ENCODE data around the gene CBFA2T3.

Gene CBFA2T3

GRCh38 chr16:88972349-88972748, 4.7 kb downstream of the CBFA2T3 start:
- Histone ChIP-seq H3K36me3 (ENCODE audit: insufficient read depth, low read length) (no peaks in the 10 kb centered on the region), H3K27ac (ENCODE audit: low read depth, low read length) (no peak overlapping the region), H3K4me3 (ENCODE audit: low read depth, low read length) (no peak overlapping the region), H3K79me2 (ENCODE audit: control insufficient read depth, insufficient read depth, low read length, unreplicated experiment) (no peaks in the 10 kb centered on the region), H3K27me3 (ENCODE audit: insufficient read depth, low read length) (peaks cover 67% of the 10 kb centered on the region), H3K4me1 (ENCODE audit: control insufficient read depth, insufficient read depth, low read length, unreplicated experiment) (no peaks in the 10 kb centered on the region), H2AFZ (ENCODE audit: low read length, unreplicated experiment) (no peak overlapping the region)

GRCh38 chr16:88971371-88972097, 5.5 kb downstream of the CBFA2T3 start:
- Histone ChIP-seq H3K79me2 (ENCODE audit: control insufficient read depth, insufficient read depth, low read length, unreplicated experiment) (no peaks in the 10 kb centered on the region), H3K4me3 (ENCODE audit: low read depth, low read length) (no peak overlapping the region), H3K36me3 (ENCODE audit: insufficient read depth, low read length) (no peaks in the 10 kb centered on the region), H3K4me1 (ENCODE audit: control insufficient read depth, insufficient read depth, low read length, unreplicated experiment) (no peaks in the 10 kb centered on the region), H3K27ac (ENCODE audit: low read depth, low read length) (no peak overlapping the region), H2AFZ (ENCODE audit: low read length, unreplicated experiment) (no peak overlapping the region), H3K27me3 (ENCODE audit: insufficient read depth, low read length) (peaks cover 68% of the 10 kb centered on the region)

GRCh38 chr16:88970539-88971065, 6.4 kb downstream of the CBFA2T3 start:
- no peaks in the 10 kb centered on the region for H3K36me3 ChIP-seq (ENCODE audit: insufficient read depth, low read length)
- no peaks in the 10 kb centered on the region for H3K4me1 ChIP-seq (ENCODE audit: control insufficient read depth, insufficient read depth, low read length, unreplicated experiment)
- no peaks in the 10 kb centered on the region for H3K79me2 ChIP-seq (ENCODE audit: control insufficient read depth, insufficient read depth, low read length, unreplicated experiment)
- no peak overlapping the region for H3K4me3 ChIP-seq (ENCODE audit: low read depth, low read length)
- H3K27me3 ChIP-seq (ENCODE audit: insufficient read depth, low read length), result peaks cover 70% of the 10 kb centered on the region
- H2AFZ ChIP-seq (ENCODE audit: low read length, unreplicated experiment), result no peak overlapping the region
- no peak overlapping the region for H3K27ac ChIP-seq (ENCODE audit: low read depth, low read length)

GRCh38 chr16:88970050-88970449, 7.0 kb downstream of the CBFA2T3 start:
- H3K4me3 ChIP-seq (ENCODE audit: low read depth, low read length), result no peak overlapping the region
- no peaks in the 10 kb centered on the region for H3K79me2 ChIP-seq (ENCODE audit: control insufficient read depth, insufficient read depth, low read length, unreplicated experiment)
- no peaks in the 10 kb centered on the region for H3K4me1 ChIP-seq (ENCODE audit: control insufficient read depth, insufficient read depth, low read length, unreplicated experiment)
- H3K27me3 ChIP-seq (ENCODE audit: insufficient read depth, low read length), result peaks cover 76% of the 10 kb centered on the region
- H2AFZ ChIP-seq (ENCODE audit: low read length, unreplicated experiment), result no peak overlapping the region
- H3K36me3 ChIP-seq (ENCODE audit: insufficient read depth, low read length), result no peaks in the 10 kb centered on the region
- no peak overlapping the region for H3K27ac ChIP-seq (ENCODE audit: low read depth, low read length)

- Histone ChIP-seq H3K27ac (ENCODE audit: low read depth, low read length) (no peak overlapping the region), H2AFZ (ENCODE audit: low read length, unreplicated experiment) (no peak overlapping the region), H3K36me3 (ENCODE audit: insufficient read depth, low read length) (no peaks in the 10 kb centered on the region), H3K4me1 (ENCODE audit: control insufficient read depth, insufficient read depth, low read length, unreplicated experiment) (no peaks in the 10 kb centered on the region), H3K79me2 (ENCODE audit: control insufficient read depth, insufficient read depth, low read length, unreplicated experiment) (no peaks in the 10 kb centered on the region), H3K27me3 (ENCODE audit: insufficient read depth, low read length) (peaks cover 77% of the 10 kb centered on the region), H3K4me3 (ENCODE audit: low read depth, low read length) (no peak overlapping the region)
These were observed 7.6 kb downstream of the CBFA2T3 start for GRCh38 chr16:88969361-88969831.

- no peak overlapping the region for H3K27ac ChIP-seq (ENCODE audit: low read depth, low read length)
- no peak overlapping the region for H3K4me3 ChIP-seq (ENCODE audit: low read depth, low read length)
- H3K4me1 ChIP-seq (ENCODE audit: control insufficient read depth, insufficient read depth, low read length, unreplicated experiment), result no peaks in the 10 kb centered on the region
- no peaks in the 10 kb centered on the region for H3K79me2 ChIP-seq (ENCODE audit: control insufficient read depth, insufficient read depth, low read length, unreplicated experiment)
- H3K36me3 ChIP-seq (ENCODE audit: insufficient read depth, low read length), result no peaks in the 10 kb centered on the region
- peaks cover 83% of the 10 kb centered on the region for H3K27me3 ChIP-seq (ENCODE audit: insufficient read depth, low read length)
- no peak overlapping the region for H2AFZ ChIP-seq (ENCODE audit: low read length, unreplicated experiment)
These were observed 8.3 kb downstream of the CBFA2T3 start for GRCh38 chr16:88968589-88969280.

- H3K79me2 ChIP-seq (ENCODE audit: control insufficient read depth, insufficient read depth, low read length, unreplicated experiment), result no peaks in the 10 kb centered on the region
- no peak overlapping the region for H3K27ac ChIP-seq (ENCODE audit: low read depth, low read length)
- peaks cover 81% of the 10 kb centered on the region for H3K27me3 ChIP-seq (ENCODE audit: insufficient read depth, low read length)
- no peaks in the 10 kb centered on the region for H3K4me1 ChIP-seq (ENCODE audit: control insufficient read depth, insufficient read depth, low read length, unreplicated experiment)
- H3K4me3 ChIP-seq (ENCODE audit: low read depth, low read length), result no peak overlapping the region
- H3K36me3 ChIP-seq (ENCODE audit: insufficient read depth, low read length), result no peaks in the 10 kb centered on the region
- no peak overlapping the region for H2AFZ ChIP-seq (ENCODE audit: low read length, unreplicated experiment)
These were observed 9.0 kb downstream of the CBFA2T3 start for GRCh38 chr16:88967830-88968588.

GRCh38 chr16:88966986-88967829, 9.8 kb downstream of the CBFA2T3 start:
- no peaks in the 10 kb centered on the region for H3K4me1 ChIP-seq (ENCODE audit: control insufficient read depth, insufficient read depth, low read length, unreplicated experiment)
- H3K27me3 ChIP-seq (ENCODE audit: insufficient read depth, low read length), result peaks cover 73% of the 10 kb centered on the region
- H3K27ac ChIP-seq (ENCODE audit: low read depth, low read length), result no peak overlapping the region
- no peak overlapping the region for H2AFZ ChIP-seq (ENCODE audit: low read length, unreplicated experiment)
- H3K4me3 ChIP-seq (ENCODE audit: low read depth, low read length), result no peak overlapping the region
- no peaks in the 10 kb centered on the region for H3K36me3 ChIP-seq (ENCODE audit: insufficient read depth, low read length)
- no peaks in the 10 kb centered on the region for H3K79me2 ChIP-seq (ENCODE audit: control insufficient read depth, insufficient read depth, low read length, unreplicated experiment)

GRCh38 chr16:88965826-88966480, 11.1 kb downstream of the CBFA2T3 start:
- Histone ChIP-seq H3K79me2 (ENCODE audit: control insufficient read depth, insufficient read depth, low read length, unreplicated experiment) (no peaks in the 10 kb centered on the region), H3K4me3 (ENCODE audit: low read depth, low read length) (no peak overlapping the region), H3K27ac (ENCODE audit: low read depth, low read length) (no peak overlapping the region), H3K4me1 (ENCODE audit: control insufficient read depth, insufficient read depth, low read length, unreplicated experiment) (no peaks in the 10 kb centered on the region), H3K36me3 (ENCODE audit: insufficient read depth, low read length) (no peaks in the 10 kb centered on the region), H3K27me3 (ENCODE audit: insufficient read depth, low read length) (peaks cover 66% of the 10 kb centered on the region), H2AFZ (ENCODE audit: low read length, unreplicated experiment) (no peak overlapping the region)

Data from ACC112 (cell line).